Measurements from ENCODE around the gene TNFSF9. TPM values are rescaled to one million over a fixed set of nuclear protein-coding genes. Genes with fewer than 3 reads are reported as not detected.
"Not testable (repeated sequence)": the region's sequence is repeated elsewhere in the genome, so short reads cannot be mapped to it uniquely, and the experiment has no call there.

TNFSF9 gene
- total RNA-seq, 1 donor from 2014 or later = 0.40 TPM

DNA sequence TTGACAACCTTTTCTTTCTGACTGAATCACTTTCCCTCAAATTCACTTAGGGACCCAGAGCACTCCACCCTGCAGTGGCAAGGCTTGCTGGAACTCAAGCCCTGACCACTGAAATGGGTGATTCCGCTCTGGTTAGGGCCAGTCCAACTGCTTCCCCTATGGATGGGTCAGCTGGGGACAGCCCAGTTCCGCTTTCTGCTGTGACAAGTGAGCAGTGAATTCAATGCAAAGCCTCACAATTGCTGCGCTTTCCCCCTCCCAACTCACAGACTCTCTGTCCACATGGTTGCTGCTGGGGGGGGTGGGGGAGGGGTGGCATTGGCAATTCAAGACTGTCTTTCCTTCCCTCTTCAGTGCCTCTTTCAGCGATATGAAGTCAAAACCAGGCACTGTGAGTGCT lies 41.4 kb downstream of the TNFSF9 start:
- DNase-seq (ENCODE audit: low read depth in 2 of 2) = no peak

DNA sequence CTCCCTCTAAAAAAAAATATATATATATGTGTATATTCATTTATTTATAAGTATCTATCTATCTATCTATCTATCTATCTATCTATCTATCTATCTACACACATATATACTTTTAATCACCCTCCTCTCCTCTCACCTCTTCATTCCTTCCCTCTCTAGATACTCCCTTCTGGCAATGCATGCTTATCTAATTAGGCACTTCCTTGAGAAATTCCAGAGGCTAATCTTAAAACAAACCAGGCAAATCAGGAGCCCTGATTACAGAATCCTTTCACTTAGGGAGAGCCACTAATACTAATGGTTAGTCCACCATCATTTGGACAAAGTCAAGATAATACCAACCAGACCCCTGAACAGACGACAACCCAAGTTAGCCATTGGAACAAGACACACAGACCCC lies 42.5 kb downstream of the TNFSF9 start:
- DNase-seq (ENCODE audit: low read depth in 2 of 2) = no peak

DNA sequence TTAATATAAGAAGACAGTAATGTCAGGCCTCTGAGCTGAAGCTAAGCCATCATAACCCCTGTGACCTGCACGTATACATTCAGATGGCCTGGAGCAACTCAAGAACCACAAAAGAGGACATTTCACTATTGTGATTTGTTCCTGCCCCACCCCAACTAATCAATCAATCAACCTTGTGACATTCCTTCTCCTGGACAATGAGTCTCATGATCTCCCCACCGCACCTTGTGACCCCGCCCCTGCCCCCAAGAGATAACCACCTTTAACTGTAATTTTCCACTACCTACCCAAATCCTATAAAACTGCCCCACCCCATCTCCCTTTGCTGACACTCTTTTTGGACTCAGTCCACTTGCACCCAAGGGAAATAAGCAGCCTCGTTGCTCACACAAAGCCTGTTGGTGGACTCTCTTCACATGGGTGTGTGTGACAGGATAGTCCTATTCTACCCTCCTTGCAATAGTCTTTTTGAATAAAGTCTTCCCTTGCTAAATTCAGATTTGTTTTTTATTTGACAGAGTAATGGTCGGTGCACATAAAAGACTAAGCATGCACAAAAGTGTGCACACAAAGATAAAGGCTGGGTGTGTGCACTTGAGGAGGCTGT lies 46.1 kb downstream of the TNFSF9 start:
- no peak for DNase-seq (ENCODE audit: low read depth in 2 of 2)

DNA sequence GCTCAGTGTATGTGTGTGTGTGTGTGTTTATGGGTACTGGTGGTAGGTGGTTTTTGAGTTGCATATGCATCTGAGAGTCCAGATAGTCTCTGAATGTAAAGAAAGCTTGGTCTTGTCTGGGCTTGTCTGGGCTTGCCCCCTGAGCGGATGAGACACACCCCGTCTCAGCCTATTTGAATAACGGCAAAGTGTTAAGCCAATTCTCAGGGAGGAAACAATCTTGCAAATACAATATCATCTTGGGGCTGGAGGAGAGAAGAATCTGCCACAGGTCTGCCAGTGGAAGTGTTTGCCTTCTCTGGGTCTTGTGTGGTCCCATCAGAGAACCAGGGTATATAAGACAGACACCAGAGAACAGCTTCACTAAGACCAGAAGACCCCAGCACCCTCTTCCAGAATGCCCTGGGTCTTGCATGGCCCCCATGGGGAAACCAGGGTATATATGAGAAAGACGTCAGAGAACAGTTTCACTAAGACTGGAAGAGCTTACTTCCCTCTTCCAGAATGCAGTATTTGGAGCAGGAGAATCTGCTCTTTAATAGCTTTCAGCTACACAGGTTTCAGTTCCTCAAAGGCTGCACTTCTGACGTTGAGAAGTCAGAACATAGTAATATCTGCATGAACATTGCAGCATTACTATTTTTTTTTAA lies 46.8 kb downstream of the TNFSF9 start:
- DNase-seq (ENCODE audit: low read depth in 2 of 2) = peak in 1 of 2 donors; percentile 52

DNA sequence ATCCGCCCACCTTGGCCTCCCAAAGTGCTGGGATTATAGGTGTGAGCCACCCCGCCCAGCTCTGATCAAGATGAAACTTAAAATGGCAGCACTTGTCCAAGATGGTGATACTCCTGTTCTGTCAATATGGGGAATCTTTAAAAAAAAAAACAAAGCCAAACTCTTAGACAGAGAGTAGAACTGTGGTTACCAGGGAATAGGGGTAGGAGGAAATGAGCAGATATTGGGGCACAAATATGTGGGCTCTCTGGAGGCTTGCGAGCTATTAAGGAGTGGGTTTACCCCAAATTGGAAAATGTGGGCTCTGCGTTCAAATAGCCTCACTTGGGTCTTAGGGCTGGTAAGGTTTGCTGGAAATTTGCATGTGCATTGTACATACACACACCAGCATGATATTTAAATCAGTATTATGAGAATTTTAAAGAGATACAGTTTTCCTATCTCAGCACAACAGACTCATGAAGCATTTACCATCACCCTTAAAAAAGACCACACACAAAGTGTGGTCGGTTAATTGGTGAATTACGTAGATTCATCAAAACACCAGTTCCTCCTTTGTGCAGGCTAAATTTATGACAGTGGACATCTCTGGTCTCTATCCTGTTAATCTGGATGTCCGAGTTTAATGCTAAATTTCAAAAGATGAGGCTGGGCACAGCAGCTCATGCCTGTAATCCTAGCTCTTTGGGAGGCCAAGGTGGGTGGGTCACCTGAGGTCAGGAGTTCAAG lies 48.8 kb downstream of the TNFSF9 start:
- no peak for DNase-seq (ENCODE audit: low read depth in 2 of 2)

DNA sequence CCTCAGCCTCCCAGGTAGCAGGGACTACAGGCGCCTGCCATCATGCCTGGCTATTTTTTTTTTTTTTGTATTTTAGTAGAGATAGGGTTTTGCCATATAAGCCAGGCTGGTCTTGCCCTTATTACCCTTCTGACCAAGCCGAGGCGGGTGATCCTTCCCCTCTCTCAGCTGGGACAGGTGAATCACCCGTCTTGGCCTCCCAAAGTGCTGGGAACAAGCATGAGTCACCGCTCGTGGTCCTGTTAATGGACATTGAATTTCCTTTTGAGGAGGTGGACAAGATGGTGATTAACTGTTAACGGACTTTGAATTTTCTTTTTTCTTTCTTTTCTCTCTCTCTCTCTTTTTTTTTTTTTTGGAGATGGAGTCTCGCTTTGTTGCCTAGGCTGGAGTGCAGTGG lies 49.5 kb downstream of the TNFSF9 start:
- peak in 1 of 2 donors; percentile 81 for DNase-seq (ENCODE audit: low read depth in 2 of 2)

DNA sequence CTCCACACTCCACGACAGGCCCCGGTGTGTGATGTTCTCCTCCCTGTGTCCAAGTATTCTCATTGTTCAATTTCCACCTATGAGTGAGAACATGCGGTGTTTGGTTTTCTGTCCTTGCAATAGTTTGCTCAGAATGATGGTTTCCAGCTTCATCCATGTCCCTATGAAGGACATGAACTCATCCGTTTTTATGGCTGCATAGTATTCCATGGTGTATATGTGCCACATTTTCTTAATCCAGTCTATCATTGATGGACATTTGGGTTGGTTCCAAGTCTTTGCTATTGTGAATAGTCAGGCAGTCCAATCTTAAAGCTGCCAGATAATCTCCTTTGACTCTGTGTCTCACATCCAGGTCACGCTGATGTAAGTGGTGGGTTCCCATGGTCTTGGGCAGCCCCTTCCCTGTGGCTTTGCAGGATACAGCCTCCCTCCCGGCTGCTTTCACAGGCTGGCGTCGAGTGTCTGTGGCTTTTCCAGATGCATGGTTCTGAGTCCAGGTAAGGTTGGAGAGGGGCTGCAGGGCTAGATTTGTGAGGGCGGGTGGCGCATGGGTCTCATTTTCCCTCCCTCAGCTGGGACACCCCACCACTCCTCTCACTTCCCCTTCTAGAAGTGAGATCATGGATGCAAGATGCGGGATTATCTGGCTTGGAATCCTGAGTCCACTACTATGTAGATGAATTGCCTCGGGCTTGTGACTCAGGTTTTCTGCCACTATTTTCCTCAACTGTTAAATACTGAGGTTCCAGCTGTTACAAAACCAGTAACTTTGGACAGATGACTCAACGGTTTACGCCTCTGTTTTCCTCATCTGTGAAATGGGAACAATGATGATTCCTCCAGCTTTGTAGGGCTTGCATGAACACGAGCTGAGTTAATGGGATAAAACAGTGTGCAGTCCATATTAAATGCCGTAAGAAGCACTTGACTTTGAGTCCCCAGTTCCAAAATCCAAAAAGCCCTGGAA lies 52.0 kb downstream of the TNFSF9 start:
- DNase-seq (ENCODE audit: low read depth in 2 of 2) = not testable (repeated sequence)

Other genes with a start within 250 kb of the TNFSF9 start
- not detected in 2 replicates for gene ACER1, start 197.4 kb upstream of the TNFSF9 start, total RNA-seq
- 47.9 and 54.8 TPM in 2 replicates for gene CLPP, start 169.5 kb upstream of the TNFSF9 start, total RNA-seq
- gene ALKBH7, start 158.2 kb upstream of the TNFSF9 start, total RNA-seq = 30.7 and 40.5 TPM in 2 replicates
- gene PSPN, start 155.1 kb upstream of the TNFSF9 start, total RNA-seq = 0.44 and 1.2 TPM in 2 replicates
- 35.1 and 36.7 TPM in 2 replicates for gene GTF2F1, start 137.9 kb upstream of the TNFSF9 start, total RNA-seq
- gene KHSRP, start 106.2 kb upstream of the TNFSF9 start, total RNA-seq = 73.4 and 87.0 TPM in 2 replicates
- not detected in 2 replicates for gene SLC25A41, start 97.3 kb upstream of the TNFSF9 start, total RNA-seq
- gene SLC25A23, start 71.2 kb upstream of the TNFSF9 start, total RNA-seq = 13.1 and 15.7 TPM in 2 replicates
- gene CRB3, start 66.8 kb upstream of the TNFSF9 start, total RNA-seq = not detected in 2 replicates
- not detected in 2 replicates for gene DENND1C, start 49.2 kb upstream of the TNFSF9 start, total RNA-seq
- not detected in 2 replicates for gene TUBB4A, start 28.7 kb upstream of the TNFSF9 start, total RNA-seq
- 0.22 TPM in 1 of 2 replicates, not detected in the other for gene CD70, start 60.1 kb downstream of the TNFSF9 start, total RNA-seq
- not detected in 2 replicates for gene TNFSF14, start 139.1 kb downstream of the TNFSF9 start, total RNA-seq
- 0.44 and 1.6 TPM in 2 replicates for gene C3, start 189.6 kb downstream of the TNFSF9 start, total RNA-seq
- gene GPR108, start 206.6 kb downstream of the TNFSF9 start, total RNA-seq = 42.1 and 58.3 TPM in 2 replicates
- 17.7 and 20.4 TPM in 2 replicates for gene TRIP10, start 208.7 kb downstream of the TNFSF9 start, total RNA-seq
- 2.2 and 3.0 TPM in 2 replicates for gene SH2D3A, start 236.4 kb downstream of the TNFSF9 start, total RNA-seq
- gene VAV1, start 241.7 kb downstream of the TNFSF9 start, total RNA-seq = 0.22 TPM in 1 of 2 replicates, not detected in the other

Measured in lung microvascular endothelial cell (primary cell).